GM19395 (cell line): ENCODE measurements around the gene TBC1D2B.
"Not testable (repeated sequence)": the region's sequence is repeated elsewhere in the genome, so short reads cannot be mapped to it uniquely, and the experiment has no call there.

Experiments used
- ATAC-seq: cut with Tn5 transposase; IDR thresholded peaks from one replicate; pipeline ENCODE4 v1.9.1; 2021; ENCODE audit warnings: mild to moderate bottlenecking, moderate library complexity; ENCODE audit not compliant: unreplicated experiment

Gene TBC1D2B

DNA sequence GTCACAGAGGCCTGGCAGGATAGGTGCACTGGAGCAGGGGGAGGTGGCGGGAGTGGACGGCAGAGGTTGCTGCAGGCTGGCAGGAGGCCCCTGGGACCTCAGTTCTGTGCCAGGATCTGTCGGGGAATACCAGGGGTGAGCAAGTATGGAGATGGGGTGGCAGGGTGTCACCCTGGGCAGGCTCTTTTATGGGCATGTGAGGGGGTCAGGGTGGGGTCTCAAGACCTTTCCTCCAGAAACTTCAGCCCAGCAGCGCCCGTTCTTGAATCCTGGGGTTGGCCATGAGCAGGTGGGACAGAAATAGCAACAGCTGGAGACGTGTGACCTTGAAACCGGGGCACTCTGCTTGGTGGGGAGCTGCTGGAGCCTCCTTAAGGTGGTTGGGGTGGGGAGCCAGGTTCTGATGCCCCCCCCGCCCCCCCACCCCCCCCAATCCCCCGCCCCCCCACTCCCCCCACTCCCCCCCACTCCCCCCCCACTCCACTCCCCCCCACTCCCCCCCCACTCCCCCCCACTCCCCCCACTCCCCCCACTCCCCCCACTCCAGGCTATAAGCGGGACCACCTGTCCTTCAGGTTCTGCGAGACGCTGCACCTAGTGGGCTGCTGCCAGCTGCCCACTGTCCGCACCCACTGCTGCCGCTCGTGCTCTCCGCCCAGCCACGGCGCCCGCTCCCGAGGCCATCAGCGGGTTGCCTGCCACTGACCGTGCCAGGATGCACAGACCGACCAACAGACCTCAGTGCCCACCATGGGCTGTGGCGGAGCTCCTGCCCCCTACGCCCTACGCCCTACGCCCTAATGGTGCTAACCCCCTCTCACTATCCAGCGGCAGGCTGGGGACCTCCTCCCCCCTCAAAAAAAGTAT, 84.9 kb downstream of the TBC1D2B start:
- no peak for ATAC-seq

DNA sequence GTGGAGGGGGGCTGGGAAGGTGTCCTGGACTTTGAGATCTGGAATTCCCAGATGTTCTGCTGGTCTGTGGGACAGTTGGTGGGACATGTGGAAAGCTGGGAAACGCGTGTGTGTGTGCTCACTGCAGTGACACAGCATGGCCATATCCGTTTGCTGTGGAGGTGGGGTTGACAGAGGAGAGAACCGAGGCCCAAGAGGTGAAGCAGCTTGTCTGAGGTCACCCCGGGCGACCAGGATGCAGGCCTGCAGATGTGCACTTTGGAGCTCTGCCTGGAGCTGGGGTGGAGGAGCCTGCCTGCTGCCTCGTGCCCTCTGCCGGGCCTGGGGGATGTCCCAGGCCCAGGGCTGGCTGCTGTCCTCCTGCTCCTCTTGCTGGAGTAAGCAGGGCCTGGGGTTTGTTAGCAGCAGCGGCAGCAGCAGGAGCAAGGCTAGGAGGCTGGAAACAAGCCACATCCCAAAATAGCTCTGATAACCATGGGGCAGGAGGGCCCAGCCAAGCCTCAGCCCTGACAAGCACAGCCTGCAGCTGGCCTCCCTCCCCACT, 85.8 kb downstream of the TBC1D2B start:
- ATAC-seq = not testable (repeated sequence)

DNA sequence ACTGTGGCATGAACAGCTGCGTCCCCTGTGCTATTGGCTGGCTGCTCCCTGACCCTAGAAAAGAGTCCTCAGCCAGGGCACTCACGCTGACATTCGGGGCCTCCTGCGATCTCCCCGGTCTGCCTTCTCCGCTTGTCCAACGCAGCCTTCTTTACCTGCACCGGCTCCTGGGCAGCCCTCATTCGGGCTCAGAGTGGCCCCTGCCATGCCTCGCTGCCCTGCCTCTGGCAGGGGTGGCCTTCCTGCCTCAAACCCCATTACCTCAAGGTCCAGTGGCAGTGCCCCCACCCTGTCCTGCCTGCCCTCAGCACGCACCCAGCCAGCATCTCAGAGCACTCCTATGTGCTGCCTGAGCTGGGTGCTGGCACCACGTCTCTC, 86.5 kb downstream of the TBC1D2B start:
- ATAC-seq = no peak

DNA sequence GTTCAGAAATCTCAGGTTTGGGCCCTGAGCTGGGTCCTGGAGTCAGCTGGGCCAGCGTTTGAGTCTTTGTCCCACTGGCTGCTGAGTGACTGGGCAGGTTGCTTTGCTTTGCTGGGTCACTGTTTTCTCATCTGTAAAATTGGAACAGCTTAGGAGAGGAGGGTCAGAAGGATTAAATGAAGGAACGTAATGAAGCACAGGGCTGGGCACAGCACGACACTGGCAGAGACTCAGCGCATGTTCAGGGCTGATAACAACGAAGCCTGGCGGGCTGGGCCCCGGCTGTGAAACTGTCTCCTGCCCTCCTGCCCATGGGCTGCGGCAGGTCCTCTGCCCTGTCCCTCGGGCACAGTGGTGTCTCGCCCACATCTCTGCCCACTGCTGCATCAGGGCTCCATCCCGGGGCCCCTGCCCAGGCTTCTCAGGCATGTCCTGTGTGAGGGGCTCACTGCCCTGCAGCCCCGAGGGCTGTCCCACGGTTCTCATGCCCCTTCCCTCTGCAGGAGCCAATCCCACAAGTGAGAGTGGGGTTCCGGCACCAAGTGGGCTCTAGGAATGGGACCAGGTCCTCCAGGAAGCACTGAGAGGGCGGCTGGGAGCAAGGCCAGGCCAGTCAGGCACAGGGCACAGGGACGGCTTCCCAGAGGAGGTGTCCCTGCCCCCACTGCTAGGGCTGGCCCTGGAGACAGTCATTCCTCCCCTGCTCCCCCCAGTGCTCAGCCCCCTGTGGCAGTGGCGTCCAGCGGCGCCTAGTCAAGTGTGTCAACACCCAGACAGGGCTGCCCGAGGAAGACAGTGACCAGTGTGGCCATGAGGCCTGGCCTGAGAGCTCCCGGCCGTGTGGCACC, 88.0 kb downstream of the TBC1D2B start:
- ATAC-seq = no peak

DNA sequence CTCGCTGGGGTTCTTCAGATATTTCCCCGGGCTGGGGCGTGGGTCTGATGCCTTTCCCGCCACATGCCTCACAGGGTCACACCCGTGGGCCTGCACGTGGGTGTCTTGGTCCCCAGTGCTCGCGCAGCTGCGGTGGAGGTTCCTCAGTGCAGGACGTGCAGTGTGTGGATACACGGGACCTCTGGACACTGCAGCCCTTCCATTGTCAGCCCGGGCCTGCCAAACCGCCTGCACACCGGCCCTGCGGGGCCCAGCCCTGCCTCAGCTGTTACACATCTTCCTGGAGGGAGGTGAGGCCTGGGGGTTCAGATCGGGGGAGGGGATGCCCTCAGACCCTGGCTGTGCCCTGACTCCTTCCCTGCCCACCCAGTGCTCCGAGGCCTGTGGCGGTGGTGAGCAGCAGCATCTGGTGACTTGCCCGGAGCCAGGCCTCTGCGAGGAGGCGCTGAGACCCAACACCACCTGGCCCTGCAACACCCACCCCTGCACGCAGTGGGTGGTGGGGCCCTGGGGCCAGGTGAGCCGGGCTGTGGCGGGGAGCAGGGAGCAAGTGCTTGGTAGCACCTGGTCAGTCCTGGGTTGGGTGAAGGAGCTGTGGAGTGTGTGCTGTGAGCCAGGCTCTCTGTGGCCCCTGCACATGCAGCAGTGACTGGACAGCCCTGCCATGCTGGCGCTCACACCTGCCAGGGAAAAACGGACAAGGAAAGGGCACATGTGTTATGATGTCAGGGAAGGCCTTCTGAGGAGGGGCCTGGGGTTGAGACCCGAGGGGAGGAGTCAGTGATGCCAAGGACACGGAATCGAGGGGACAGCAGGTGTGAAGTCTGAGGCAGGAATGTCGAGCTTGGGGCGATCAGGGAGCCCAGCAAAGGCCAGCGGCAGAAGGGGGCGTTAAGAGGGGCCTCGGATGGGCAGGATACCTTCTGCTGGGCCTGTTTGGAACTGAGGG, 88.9 kb downstream of the TBC1D2B start:
- no peak for ATAC-seq

DNA sequence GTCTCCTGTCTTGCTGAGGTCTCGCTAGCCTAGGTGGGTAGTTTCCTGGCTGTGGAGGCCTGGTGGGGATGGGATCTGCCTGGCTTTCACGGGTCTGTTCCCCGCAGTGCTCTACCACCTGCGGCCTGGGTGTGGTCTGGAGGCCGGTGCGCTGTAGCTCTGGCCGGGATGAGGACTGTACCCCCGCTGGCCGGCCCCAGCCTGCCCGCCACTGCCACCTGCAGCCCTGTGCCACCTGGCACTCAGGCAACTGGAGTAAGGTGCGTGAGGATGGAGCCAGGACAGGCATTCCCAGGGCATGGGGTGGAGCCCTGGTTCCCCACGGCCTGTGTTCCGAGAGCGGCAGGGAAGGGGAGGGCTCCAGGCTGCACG, 89.8 kb downstream of the TBC1D2B start:
- ATAC-seq = not testable (repeated sequence)

DNA sequence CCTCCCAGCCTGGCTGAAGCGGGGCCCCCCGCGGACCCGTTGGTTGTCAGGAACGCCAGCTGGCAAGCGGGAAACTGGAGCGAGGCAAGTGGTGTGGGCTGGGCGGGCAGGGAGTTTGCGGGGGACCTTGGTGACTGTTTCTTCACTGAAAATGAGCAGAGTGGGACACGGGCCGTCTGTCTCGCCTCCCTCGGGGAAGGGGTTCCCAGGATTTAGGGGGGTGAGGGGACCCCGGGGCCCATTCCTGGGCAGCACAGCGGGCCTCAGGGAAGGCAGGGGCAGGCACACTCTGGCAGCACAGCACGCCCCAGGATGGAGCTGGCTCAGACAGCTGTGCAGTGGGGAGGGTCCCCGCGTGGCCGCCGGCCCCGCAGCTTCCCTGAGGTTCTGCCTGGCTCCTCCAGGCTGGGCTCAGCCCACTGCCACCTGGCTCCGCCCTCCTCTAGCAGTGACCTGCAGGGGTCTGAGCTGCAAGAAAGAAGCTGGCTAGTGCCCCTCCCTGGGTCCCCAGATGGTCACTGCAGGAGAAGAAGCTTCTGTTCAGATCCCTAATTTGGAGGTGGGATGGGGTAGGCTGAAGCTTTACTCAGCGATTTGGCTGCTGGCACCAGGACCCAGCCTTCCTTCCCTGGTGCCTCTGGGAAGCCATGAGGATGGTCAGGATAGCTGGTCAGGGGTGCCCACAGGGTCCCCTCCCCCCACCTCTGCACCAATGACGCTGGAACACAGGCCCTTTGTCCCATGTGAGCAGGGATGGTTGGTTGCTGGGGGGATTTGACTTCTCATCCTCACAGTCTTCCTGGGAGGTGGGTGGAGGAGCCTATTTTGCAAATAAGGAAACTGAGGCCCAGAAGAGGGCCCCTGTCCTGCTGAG, 90.4 kb downstream of the TBC1D2B start:
- ATAC-seq = no peak

DNA sequence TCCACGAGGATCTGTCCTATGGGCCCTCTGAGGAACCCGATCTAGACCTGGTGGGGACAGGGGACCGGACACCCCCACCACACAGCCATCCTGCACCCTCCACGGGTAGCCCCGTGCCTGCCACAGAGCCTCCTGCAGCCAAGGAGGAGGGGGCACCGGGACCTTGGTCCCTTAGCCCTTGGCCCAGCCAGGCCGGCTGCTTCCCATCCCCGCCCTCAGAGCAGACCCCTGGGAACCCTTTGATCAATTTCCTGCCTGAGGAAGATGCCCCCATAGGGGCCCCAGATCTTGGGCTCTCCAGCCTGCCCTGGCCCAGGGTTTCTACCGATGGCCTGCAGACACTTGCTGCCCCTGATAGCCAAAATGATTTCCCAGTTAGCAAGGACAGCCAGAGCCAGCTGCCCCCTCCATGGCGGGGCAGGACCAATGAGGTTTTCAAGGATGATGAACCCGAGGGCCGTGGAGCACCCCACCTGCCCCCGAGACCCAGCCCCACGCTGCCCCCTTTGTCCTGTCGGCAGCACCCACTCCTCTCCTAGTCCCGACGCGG, 91.5 kb downstream of the TBC1D2B start:
- no peak for ATAC-seq

DNA sequence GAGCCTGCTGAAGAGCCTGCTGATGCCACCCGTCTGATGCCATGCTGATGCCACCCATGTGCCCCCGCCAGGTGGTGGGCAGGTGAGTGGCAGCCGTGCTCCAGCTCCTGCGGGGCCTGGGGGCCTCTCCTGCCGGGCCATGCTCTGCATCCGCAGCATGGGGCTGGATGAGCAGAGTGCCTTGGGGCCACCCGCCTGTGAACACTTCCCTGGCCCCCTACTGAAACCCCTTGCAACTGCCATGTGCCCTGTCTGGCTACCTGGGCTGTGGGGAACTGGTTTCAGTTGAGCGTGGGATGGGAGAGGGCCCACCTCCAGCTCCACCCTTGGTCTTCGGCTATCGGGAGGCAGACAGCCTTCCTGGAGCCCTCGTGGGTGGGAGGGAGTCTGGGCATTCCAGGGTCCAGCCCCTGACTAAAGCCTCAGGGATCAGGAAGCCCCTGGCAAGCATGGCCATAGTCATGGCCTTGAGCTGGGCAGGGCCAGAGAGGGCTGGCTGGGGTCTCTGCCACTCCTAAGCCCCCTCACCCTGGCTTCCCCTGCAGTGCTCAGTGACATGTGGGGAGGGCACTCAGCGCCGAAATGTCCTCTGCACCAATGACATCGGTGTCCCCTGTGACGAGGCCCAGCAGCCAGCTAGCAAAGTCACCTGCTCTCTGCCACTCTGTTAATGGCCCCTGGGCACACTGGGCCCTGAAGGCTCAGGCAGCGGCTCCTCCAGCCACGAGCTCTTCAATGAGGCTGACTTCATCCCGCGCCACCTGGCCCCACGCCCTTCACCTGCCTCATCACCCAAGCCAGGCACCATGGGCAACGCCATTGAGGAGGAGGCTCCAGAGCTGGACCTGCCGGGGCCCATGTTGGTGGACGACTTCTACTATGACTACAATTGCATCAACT, 92.2 kb downstream of the TBC1D2B start:
- ATAC-seq = no peak

DNA sequence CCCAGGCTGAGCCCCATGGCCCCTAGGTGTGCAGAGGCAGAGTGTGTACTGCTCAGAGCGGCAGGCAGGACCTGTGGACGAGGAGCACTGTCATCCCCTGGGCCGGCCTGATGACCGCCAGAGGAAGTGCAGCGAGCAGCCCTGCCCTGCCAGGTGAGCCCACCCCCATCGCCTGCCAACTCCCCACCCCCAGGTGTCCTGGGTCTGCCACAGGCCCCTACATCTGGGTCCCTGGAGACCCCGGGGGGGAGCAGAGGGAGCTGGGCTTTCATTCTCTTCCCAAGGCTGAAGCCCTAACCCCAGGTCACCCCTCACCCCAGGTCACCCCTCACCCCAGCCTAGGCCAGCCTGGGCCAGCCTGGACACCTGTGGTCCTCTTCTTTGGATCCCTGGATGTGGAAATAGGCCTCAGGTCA, 93.1 kb downstream of the TBC1D2B start:
- ATAC-seq = no peak

DNA sequence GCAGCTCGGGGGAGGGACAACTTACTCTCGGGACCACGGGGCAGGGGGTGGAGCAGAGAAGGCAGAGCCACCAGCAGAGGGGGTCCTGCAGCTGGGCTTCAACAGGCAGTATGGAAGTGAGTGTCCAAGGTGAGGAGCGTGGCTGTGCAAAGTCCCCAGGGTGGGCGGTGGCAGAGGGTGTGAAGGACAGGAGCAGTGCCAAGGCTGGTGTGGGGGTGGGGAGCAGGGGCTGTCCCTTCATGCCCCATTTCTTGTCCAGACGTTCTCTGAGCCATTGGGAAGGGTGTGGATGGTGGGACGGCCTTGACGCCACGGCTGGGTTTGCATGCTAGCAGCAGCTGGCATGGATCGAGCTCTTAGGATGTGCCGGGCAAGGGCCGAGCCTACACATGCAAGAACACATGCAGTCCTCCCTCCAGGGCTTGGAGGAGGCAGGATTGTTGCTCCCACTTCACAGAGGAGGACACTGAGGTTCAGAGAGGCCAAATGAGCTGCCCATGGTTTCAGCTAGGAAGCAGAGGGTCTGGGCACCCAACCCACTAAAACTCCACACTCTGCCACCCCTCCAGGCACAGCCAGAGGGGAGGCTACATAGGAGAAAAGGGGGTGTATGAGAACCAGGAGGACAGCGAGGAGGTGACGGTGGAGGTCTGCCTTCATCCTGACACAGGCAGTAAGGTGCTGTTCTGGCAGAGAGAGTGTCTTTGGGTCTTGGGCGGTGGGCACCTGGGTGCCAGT, 93.6 kb downstream of the TBC1D2B start:
- ATAC-seq = no peak

DNA sequence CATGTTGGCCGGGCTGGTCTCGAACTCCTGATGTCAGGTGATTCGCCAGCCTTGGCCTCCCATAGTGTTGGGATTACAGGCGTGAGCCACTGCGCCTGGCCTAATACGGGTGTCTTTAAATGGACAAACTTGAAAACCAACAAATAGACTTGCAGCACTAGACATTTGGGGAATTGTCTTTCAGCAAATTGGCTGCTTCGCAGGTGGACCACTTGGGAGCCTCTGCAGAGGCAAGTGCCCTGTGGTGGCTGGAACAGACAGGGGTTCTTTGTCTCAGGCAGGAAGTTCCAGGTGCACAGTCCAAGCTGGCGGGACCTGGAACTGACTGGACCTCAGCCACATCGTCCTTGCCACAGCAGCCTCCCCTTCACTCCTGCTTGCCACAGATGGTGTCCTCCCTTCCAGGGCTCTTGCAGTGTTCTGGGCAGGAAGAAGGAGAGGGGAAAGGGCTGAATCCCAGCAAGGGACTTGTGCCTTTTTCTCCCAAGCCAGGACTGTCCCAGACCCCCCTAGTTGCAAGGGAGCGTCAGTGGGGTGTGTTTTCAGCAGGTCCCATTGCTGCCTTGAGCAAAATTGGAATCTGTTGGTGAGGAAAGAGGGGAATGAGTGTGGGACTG, 94.3 kb downstream of the TBC1D2B start:
- no peak for ATAC-seq

DNA sequence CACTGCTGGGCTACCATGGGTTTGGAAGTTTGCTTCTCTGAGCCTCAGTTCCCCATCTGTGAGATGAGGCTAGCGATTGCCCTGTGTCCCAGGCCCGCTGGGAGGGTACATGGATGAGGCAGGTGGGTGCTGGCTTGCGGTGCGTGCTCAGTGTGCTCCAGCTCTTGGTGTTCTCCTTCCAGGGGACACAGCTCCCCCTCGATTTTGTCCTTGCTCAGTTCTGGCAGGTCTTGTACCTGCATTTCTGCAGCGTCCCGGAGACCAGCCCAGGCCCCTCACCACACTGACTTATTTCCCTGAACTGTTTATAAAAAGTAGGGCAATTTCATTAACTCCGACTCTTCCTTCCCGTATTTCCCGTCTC, 95.4 kb downstream of the TBC1D2B start:
- ATAC-seq = no peak

DNA sequence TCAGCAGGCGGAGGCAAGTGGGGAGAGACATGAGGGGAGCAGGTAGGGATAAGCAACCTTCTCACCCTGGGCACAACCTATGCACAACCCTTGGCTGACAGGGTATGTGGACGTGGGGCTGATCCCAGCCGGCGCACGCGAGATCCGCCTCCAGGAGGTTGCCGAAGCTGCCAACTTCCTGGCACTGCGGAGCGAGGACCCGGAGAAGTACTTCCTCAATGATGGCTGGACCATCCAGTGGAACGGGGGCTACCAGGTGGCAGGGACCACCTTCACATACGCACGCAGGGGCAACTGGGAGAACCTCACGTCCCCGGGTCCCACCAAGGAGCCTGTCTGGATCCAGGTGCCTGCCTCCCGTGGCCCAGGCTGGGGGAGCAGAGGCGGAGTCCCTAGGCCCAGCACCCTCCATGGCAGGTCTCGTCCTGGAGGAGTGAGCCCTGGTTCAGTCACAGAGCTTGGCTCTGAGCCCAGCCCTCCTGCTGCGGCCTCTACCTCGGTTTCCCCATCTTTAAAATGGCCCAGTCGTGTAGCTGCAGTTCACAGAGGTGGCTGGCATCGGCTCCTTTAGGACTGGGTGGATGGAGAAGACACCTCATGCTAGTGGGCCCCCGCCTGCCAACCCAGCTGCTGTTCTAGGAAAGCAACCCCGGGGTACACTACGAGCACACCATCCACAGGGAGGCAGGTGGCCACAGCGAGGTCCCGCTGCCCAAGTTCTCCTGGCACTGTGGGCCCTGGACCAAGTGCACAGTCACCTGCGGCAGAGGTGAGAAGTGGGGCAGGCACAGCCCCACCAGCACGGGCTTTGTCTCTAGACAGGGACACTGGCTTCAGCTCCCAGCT, 96.0 kb downstream of the TBC1D2B start:
- no peak for ATAC-seq

DNA sequence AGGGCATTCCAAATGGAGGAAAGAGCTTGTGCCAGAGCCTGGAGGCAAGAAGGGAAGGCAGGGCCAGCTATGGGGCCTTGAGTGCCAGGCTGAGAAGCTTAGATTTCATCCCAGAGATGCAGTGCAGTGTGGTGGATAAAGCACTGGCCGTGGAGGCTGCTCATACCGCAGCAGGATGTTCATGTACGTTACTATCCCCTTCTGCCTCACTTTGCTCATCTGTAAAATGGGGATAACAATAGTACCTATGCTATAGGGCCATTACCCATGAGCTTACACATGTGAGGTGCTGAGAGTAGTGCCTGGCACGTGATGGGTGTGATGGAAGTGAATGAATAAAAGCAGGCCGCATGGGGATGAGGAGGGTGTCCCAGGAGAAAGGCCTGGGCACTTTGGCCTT, 96.8 kb downstream of the TBC1D2B start:
- ATAC-seq = not testable (repeated sequence)

DNA sequence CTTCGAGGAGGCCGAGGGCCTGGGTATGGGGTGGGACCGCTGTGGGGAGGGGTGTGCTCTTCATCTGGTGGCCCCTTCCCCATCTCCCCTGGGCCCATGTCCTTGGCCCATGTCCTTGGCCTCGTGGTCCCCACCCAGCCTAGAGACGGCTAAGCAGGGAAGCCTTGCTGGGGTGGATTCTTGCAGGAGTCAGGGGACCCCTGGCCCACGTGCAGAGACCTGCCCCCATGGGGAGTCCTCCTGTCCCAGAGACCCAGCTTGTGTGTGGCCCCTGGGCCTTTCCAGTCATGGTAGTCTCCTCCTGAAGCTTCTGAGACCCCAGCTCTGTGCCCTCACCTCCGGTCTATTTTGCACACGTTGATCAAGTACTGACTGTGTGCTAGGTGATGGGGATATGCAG, 97.4 kb downstream of the TBC1D2B start:
- ATAC-seq = no peak
